Lower leg skin (tissue), 4 donors: Measurements from ENCODE around the gene RNF17. TPM values are rescaled to one million over a fixed set of nuclear protein-coding genes. Genes with fewer than 3 reads are reported as not detected.
A peak's percentile ranks its signal among the peaks of the same experiment; 100 is the strongest.
"Not testable (repeated sequence)": the region's sequence is repeated elsewhere in the genome, so short reads cannot be mapped to it uniquely, and the experiment has no call there.

Experiments used
- DNase-seq, 2 donors: peaks; one replicate each; pipeline ENCODE4 v3.0.0-alpha.2; 2019; ENCODE audit warnings: low spot score in 2 of 2
- H3K4me3 ChIP-seq: fragments of 200-600 bp; sonication (generic); 2 replicates; pipeline ENCODE4 v1.5.1; 2017; ENCODE audit warnings: mild to moderate bottlenecking, low read depth; ENCODE audit not compliant: poor library complexity, severe bottlenecking
- CTCF ChIP-seq, 3 donors: fragments of 450-650 bp; IDR thresholded peaks; one replicate each; pipeline ENCODE4 v1.5.1; 2016; ENCODE audit warnings: antibody characterized with exemption in 3 of 3, mild to moderate bottlenecking in 3 of 3, moderate library complexity in 2 of 3
- POLR2A ChIP-seq, 2 donors: fragments of 450-650 bp; IDR thresholded peaks; one replicate each; pipeline ENCODE4 v1.6.1; 2016 to 2017; ENCODE audit warnings: antibody characterized with exemption in 2 of 2, mild to moderate bottlenecking in 1 of 2, moderate library complexity in 1 of 2
- whole genome bisulfite sequencing, 2 donors: methylation state at CpG; one replicate each; pipeline ENCODE4 v1.1.5; 2018; 5-methylcytosine and 5-hydroxymethylcytosine counted together
- intact Hi-C: fragments of 100-400 bp; cut with DNase I; formaldehyde crosslinking; loops from one replicate; pipeline ENCODE4 v1.15.0; 2023; ENCODE audit warnings: low total_unique reads
- total RNA-seq, 4 donors: library from RNA; depleted of rRNA; stranded (reverse); fragments of >200 nt; gene quantifications; one replicate each; pipeline ENCODE4 v1.1.0, GENCODE V29; 2016

The RNF17 gene
- total RNA-seq, 4 donors from 2014 or later = 0.19 TPM; not detected in 3

- intact Hi-C loops = no loop called here
- WGBS, 2 donors = 88 to 91% methylated on average over 12 of the region's 12 CpGs
- peak in 1 of 2 donors; percentile 50 for DNase-seq
- TF ChIP-seq POLR2A (IDR thresholded peaks at IDR 0.05) (no peak), CTCF (IDR thresholded peaks at IDR 0.05) (no peak)
- H3K4me3 ChIP-seq = no peak overlapping the region
Measured at GRCh38 chr13:24719139-24719538, 44.8 kb upstream of the RNF17 start.

GRCh38 chr13:24723206-24723605, 40.8 kb upstream of the RNF17 start:
- intact Hi-C loops = loop anchor here (10.0 kb wide), 1 partner anchor 148 kb away; no protein-coding TSS in a partner anchor
- 68 to 87% methylated on average over 12 of the region's 12 CpGs for WGBS, 2 donors

GRCh38 chr13:24724714-24725113, 39.3 kb upstream of the RNF17 start:
- intact Hi-C loops = loop anchor here (10.0 kb wide), 1 partner anchor 150 kb away; no protein-coding TSS in a partner anchor
- H3K4me3 ChIP-seq = no peak overlapping the region
- 49 to 57% methylated on average over 2 of the region's 2 CpGs for WGBS, 2 donors
- TF ChIP-seq POLR2A (IDR thresholded peaks at IDR 0.05) (no peak), CTCF (IDR thresholded peaks at IDR 0.05) (no peak)
- DNase-seq = no peak

More at GRCh38 chr13:24723206-24723605, 40.8 kb upstream of the RNF17 start:
- peak in 1 of 2 donors; percentile 68 for DNase-seq
- H3K4me3 ChIP-seq = no peak overlapping the region
- TF ChIP-seq POLR2A (IDR thresholded peaks at IDR 0.05) (no peak), CTCF (IDR thresholded peaks at IDR 0.05) (no peak)

GRCh38 chr13:24725379-24725778, 38.6 kb upstream of the RNF17 start:
- intact Hi-C loops = loop anchor here (10.0 kb wide), 1 partner anchor 151 kb away; no protein-coding TSS in a partner anchor
- TF ChIP-seq CTCF (IDR thresholded peaks at IDR 0.05) (no peak), POLR2A (IDR thresholded peaks at IDR 0.05) (no peak)
- WGBS, 2 donors = 88 to 90% methylated on average over 5 of the region's 5 CpGs
- no peak for DNase-seq
- no peak overlapping the region for H3K4me3 ChIP-seq

- intact Hi-C loops = loop anchor here (10.0 kb wide), 1 partner anchor 153 kb away; no protein-coding TSS in a partner anchor
- peak; percentile 45 to 84 for DNase-seq
- 57 to 60% methylated on average over 24 of the region's 24 CpGs for WGBS, 2 donors
- H3K4me3 ChIP-seq = no peak overlapping the region
- peak in 1 of 3 donors; percentile 31 for TF ChIP-seq CTCF (IDR thresholded peaks at IDR 0.05)
- no peak for TF ChIP-seq POLR2A (IDR thresholded peaks at IDR 0.05)
Measured at GRCh38 chr13:24727731-24728601, 36.0 kb upstream of the RNF17 start.

- DNase-seq, intact Hi-C loops, H3K4me3 ChIP-seq: not testable (repeated sequence)
- WGBS, 2 donors = 95 to 97% methylated on average over 4 of the region's 4 CpGs
Measured at GRCh38 chr13:24730873-24731567, 32.9 kb upstream of the RNF17 start.
